Stimulated activated CD8-positive, alpha-beta memory T cell treated with anti-CD3 and anti-CD28 coated beads, Interleukin-7, amount 100 ng/mL, for 1 hour (primary cell): ENCODE results near the gene WDR86.

Source experiments
- DNase-seq, 2 donors: peaks; one replicate each; pipeline ENCODE4 v3.0.0-alpha.2; 2020; ENCODE audit warnings: low read depth in 2 of 2

Gene WDR86

DNA sequence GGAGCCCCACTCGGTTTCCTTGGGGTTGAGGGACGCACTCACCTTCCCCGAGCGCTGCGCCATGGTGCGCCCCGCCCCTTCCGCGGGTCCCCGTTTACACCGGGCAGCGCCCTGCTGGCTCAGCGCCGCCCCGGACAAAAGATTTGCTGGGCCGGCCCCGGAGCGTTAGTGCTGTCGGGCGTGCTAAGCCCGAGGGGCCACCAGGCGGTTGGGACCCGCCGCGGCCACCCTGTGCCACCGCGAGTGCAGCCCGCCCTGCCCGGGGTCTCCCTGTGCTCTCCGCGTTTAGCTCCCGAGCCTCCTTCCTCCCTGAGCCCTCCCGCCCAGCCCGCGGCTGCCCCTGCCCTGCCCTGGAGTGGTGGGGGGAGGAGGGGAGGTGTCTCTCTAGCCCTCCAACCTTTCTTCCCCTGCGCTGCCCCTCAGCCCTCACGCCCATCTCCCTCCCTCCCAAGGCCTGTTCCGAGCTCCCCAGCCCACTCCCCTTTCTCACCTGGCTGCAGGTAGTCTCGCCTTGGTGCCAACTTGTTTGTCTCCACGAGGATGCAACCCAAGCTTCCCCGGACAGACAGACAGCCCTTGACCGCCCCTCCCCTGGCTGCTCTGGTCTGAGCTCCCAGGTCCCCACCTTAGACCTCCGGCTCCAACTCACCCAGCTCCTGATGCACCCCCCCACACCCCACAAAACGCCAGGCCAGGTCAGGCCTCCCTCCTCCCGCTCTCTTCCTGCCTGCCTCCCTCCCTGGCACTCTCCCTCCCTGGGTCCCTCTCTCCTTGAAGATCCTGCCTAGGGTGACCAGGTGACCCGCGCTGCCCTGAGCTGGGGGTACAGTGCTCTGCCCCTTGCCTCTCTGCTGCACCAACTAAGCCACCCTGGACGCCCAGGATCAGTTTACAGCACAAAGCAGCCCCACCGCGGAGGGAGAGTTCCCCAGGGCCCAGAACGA, 30.3 kb upstream of the WDR86 start, which contains the start of gene CRYGN:
Gene CRYGN, minus strand, starts transcription at position 287 of the 944 bp plus-strand sequence. Its CDS starts 224 bp downstream, at position 63.
- DNase-seq, result no peak

DNA sequence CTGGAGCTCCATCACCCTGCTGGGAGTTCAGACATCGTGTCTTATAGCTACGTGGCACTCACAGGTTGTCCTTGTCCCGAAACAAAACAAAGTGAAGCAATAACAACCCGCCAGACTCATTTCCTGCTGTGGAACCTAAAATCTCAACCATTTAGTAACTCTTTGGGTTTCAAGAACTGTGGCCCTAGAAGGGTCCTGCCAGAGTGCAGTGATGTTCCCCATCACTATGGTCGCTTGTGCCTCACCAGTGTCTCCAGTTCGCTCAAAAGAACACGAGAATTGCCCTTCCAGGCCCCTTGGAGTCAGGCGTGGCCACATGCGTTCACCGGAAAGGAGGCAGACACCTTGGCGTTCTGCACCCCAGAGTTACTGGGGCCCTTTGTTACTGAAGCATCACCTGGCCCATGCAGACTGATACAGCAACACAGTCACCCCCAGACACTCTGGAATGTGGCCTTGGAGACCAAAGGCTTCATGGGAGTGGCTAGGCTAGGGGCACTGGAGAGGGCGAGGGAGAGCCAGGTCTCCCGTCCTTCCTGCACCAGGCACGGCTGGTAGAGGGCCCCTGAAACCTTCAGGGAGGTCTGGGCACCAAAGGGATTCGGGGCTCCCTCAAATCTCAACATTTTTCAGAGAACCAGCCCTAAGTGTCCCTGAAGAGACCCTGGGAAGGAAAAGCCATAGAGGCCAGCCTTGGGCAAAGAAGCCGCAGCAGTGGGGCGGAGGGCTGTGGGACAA, 29.2 kb upstream of the WDR86 start:
- no peak for DNase-seq

DNA sequence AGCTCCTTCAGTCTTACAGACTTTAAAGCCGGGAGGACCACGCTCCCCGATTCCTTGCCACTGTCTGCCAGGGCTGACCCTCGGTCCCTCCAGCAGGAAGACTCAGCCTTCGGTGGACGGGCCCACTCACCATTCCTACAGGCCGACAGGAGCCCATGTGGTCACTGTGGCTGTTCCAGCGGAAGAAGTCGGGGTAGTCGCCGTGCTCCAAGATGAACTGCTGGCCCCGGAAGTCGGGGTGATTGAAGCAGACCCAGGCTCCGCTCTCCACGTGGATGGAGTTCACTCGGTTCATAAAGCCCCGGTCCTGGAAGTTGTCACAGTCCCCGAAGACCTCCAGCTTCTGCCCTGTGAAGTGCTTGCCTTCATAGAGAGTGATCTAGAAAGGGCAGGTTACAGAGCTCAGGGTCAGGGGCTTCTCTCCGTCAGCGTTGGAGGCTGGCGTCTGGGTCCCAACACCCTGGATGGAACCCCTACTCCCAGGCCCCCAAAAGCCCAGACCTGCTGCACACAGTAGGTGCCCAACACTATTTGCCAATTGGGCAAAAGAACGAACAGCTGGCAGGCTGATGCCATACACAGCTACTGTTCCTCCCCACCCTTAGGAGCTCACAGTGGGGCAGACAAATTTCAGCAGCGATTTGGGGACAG, 28.2 kb upstream of the WDR86 start:
- DNase-seq, result no peak

DNA sequence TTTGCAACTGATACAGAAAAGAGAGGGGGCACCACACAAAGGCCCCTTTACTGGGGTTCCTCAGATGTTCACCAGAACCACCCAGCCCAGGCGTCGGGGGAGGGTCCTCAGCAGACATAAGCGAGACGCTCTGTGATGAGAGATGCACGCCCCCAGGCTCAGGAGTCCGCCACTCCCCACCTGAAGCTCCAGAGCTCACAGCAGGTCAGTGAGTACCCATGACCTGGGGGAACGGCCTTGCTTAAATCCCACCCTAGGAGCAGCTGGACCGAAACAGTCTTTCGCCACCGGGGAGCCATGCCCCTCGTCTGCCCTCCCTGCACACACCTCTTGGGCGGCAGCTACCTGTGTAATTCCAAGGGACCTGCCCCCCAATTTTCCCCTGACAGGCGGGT, 27.3 kb upstream of the WDR86 start:
- no peak for DNase-seq

DNA sequence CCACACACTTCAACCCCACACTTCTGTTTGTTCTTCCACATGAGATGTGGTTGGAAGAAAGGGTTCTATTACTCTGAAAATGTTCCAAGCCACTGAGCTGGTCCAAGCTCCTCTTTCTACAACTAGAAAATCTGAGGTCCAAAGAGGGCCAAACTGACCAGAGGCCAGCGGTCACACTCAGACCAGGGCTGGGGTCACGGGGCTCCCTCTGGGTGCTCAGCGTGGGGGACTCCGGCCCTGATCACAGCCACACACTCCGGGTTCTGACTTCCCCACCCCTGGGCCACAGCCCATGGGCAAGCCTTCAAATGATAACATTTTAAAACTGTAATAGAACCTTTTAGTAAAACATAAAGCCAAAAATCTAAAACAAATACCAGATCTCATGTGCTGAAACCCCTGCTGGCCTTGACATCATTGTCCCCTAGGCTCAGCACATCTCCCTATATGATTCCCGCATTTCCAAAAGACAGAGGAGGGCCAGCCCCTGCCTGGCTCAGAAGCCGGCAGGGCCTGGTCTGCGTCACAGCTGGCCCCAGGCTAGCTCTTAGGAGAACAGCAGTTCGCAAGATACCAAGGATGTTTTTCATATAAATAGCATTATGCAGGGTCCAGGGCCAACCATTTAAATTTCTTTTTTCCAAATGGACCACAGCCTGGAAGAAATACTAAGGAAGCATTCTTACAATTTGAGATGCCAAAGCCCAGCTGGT, 26.8 kb upstream of the WDR86 start:
- no peak for DNase-seq

DNA sequence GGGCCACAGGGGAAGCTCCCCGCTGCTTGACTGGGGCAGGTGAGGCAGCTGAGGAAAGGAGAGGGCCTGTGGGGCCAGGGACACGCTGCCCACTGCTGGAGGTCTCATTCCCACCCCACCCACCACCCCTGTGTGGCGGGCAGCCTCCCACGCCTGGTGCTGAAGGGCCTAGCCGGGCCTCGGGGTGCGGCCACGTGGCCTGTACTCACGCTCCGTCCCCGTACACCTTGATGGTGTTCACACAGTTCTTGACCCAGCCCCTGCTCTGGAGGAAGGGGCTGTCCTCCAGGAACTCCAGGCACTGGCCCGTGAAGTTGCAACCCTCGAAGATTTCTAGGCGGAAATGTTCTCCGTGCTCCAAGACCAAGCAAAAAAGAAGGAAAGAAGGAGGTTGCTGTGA, 26.1 kb upstream of the WDR86 start:
- no peak for DNase-seq

DNA sequence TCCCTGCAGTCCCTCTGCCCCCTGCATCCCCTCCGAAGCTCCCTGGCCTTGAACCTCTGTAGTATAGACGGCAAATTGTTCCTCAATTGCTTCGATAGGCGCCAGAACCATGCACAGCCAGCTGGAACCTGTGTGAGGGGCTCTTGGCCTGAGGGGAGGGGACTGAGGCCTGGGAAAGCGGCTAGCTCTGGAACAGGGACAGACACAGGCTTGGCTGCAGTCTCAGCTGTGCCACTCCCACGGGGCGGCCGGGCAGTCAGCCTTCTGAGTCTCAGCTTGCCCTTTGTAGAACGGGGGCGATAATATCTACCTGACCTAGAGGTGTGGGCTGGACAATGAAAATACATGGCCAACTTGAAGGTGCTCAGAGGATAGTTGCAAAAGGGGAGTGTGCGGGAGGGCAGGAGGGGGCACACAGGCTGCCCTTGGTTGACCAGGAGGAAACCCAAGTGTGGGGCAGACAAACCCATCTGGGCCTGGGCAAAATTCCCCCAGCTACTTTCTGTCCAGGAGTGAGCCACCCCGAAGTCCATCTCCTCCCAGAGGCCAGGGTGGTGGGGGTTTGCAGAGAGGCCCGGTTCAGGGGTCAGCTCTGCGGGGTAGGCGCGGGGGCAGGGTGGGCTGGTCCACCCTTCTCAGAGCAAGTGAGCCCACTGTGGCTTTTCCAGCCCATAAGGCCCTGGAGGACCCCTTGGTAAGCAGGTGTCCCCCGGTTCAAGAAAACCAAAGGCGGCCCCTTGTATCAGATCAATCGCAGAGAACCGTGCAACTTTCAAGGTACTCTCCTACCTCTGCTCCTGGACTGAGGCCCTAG, 25.5 kb upstream of the WDR86 start:
- DNase-seq, result no peak

DNA sequence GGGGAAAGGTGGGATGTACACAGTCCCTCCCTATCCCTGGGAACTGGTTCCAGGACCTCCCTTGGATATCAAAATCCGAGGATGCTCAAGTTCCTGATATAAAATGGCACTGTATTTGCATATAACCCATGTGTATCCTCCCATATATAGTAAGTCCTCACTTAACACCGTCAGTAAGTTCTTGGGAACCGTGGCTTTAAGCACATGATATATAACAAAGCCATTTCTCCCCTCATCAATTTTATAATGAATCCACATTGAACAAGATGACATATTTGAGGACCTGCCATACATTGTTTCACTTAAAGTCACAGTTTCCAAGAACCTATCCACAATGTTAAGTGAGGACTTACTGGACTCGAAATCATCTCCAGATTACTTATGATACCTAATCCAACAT, 24.7 kb upstream of the WDR86 start:
- DNase-seq, result no peak

DNA sequence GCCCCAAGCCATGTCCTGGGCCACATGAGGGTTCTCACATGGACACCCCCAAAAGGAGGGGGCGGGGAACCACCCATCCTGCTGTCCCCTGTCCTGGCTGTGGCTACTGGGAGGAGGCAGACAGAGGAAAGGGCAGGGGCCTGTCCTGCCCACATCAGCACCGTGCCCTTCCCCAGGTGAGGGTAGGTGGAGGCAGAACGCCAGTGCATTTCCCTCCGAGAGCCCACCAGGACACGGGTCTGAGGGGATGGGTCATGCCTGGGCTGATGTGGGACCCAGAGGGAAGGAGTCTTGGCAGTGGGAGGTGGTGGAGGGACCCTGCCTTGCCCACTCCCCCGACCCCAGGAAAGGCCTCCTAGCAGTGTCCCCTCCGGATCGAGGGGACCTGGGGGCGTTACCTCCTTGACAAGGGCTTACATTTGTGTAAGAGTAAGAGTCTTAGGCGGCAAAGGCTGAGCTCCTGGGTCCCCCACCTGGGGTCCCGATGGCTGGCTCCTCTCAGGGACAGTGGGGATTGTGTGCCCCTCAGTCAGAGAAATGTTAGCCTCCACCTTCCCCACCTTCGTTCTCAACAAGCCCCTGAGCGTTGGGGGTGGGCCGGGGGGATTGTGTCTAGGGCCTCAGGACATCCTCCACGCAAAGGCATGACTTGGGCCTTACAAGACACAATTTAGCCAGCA, 24.0 kb upstream of the WDR86 start:
- DNase-seq, result no peak

DNA sequence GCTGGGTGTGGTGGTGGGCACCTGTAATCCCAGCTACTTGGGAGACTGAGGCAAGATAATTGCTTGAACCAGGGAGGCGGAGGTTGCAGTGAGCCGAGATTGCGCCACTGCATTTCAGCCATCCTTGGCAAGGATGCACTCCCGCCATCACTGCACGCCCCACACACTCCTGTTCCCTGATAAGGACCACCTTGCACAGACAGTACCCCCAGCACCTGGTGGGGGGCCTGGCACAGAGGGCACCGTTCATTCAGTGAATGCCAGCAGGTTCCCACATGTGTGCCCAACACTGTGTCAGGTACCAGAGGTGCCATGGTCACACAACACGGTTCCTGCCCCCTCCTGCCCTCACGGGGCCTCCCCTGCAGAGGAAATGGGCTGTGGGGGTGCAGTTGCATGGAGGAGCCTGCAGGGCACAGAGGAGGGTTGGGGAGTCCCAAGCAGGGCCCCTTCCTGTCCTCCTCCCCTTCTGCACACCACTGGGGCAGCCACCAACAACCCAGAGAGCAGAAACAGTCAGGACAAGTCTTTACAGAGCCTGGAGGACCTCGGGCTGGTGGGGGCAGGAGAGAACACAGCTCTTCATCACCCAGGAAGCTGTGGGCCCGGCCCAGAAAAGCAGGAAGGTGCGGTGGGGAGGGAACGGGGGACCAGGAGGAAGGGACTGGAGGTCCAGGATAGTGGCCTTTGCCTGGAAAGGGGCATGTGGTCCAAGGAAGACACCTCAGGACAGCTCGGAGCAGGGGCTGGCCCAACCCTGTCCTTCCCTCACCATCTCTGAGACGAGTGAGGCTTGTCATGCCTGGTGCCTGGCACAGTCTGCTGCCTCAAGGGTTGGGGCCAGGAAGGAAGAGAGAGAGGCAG, 23.1 kb upstream of the WDR86 start:
- DNase-seq, result no peak

DNA sequence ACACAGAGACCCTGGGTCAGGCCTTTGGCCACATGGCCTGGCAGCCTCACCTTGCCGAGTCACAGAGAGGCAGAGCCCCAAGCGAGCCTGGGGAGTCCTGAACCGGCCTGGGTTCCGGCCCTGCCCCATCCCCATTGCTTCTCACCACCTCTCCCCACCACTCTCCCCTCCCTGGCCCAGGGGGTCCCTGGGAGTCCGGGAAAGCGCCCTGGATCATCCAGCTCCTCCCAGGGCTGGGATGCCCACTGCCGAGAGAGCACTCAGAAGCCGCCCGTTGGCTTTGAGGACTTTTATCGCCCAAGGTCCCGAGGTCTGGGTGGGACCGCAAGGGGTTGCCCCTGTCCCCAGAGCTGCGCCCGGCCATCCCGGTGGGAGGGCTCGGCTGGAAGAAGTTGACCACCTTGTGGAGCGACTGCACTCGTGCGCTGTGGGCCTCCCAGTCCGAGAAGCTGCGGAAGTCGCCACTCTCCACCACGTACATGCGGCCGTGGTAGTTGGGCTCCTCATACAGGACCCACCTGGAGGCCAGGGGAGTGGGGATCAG, 22.0 kb upstream of the WDR86 start:
- DNase-seq, result no peak

DNA sequence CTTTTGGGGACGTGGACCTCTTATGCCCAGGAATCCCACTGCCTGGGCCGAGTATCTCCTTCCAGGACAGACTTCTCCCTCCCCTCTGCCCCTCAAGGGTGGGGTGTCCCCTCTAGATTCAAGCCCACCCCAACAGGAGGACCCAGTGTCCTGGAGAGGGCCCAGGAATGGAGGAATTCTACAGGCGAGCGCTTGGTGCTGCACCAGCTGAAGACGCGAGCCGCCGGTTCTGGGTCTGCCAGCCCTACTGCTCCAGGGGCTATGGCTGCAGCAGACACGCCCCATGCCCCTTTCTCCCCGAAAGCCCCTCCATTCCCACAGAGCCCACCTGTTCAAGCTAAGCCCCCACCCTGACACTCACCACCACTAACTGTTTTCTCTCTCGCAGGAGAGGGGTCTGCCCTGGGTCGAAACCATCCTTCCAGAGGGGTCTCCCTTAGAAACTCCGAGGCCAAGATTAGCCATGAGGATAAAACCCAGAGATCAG, 21.5 kb upstream of the WDR86 start:
- no peak for DNase-seq

DNA sequence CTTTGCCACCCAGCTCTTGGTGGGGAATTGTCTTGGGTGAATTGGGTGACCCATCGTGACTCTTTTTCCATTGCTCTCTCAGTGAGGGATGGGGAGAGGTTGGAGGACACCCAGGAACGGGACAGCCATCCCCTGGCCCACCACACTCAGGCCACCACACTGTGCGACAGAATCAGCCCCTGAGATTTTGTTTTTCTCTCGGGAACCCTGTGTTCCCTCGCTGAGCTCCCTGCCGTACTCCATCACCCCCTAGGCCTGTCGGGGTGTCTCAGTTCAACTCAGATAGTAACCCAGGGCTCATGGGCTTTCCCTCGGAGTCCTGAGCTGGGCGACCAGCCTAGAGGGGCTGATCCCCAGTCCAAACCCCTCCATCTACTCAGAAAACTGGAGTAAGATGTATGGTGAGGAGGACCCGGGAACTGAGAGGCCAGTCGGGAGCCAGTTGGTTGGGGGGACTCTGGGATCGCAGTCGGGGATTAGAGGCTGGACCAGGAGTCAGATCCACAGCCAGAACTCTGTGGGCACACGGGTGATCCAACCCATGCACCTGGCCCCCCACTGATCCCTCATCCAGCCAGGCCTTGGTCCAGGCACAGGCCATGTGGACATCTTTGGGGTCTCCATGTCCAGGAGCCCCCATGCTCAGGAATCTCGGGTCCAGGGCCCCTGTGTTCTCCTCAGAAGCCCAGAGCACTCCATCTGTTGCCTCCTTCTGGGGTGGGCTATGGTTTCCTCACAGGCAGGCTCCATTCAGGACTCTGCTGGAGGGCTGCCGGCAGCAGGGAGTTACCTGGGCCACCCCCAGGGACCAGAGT, 20.8 kb upstream of the WDR86 start:
- no peak for DNase-seq

DNA sequence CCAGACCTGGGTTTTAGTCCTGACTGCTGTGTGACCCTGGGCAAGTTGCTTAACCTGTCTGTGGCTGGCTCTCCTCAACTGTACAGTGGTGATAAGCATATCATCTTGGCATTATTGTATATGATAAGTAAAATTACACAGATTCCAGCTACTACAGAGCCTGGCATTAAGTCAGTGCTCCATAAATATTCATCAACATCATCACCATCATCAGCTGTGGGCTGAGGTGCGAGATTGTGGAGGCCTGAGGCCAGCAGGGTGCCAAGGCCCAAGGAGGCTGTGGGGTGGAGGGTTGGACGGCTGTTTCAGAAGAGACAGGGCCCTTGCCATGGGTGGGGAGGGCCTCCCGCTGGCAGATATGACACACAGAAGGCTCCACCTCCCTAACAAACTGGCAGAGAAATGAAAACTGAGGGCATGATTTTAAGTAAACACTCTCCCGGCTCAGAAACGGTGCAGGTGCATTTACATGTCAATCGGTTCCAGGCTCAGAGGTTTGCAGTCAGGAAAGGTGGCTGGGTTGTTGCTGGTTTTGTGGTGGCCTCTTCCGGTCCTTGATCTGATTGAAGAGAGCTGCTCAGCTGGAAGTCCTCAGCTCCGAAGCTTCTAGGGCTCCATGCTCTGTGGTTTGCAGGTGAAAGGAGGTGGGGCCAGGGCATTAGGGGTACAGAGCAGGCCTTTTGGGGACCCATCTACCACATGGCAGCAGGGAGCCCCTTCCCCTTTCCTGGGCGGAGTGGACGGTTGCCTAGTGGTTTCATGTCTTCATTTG, 19.9 kb upstream of the WDR86 start:
- peak in 1 of 2 donors; percentile 21 for DNase-seq

DNA sequence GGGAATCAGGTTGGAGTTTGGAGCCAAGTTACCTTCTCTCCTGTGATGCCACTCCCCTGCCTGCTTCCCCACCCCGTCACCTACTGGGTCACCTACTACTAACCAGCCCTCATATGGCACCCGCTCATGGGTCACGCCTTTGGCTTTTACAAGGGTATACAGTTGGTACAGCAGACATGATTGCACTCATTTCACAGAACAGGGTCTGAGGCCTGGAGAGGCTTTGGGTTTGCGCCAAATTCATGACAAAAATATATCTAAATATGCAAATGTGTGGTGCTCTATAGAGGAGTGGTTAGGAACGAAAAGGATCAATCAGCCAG, 19.4 kb upstream of the WDR86 start:
- DNase-seq, result no peak

DNA sequence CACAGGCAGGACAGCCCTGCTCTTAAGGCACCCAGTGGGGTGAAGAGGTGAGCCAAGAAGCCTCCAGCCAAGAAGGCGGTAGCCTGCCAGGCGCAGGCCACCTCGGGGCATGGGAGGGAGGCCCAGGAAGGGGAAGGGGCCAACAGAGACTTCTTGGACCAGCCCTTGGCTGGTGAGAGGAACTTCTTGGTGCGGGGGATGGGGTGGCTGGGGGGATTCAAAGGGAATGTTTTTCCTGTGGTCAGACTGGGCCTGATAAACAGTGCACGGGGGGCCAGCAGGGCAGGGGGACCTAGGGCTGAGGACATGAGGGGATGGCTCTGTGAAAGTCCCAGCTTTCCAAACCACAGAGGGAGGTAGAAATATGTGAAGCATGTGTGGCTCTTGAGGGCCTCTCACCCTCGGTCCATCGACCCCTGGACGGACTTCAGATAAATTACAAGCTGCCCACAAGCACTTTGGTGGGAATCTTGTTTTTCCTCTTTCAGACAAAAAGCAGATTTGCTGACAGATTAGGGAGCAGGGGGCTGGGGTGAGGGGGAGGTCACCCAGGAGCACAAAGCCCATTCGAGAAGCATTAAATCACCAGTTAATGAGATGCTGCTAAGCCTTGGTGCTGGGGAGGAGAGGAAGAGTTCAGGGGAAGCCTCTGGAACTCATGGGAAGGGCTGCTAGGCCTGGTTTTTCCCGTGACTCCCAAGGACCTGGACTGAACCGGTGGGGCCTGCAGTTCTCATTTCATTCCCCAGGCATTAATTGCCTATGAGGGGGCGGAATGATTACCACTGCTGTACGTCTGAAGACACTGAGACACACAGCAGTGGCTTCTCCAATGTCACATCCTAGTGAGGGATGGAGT, 18.8 kb upstream of the WDR86 start:
- DNase-seq, result no peak
